HEK293 (cell line): ENCODE results near the gene KCP.

Experiments
- CTCF ChIA-PET: fragments of 350-600 bp; formaldehyde crosslinking; extraction: SDS; loops from one replicate; lab custom pipeline; 2021; ENCODE audit warnings: antibody characterized with exemption; lab: Yijun Ruan, JAX
- POLR2A ChIA-PET: fragments of 300-600 bp; formaldehyde crosslinking; extraction: SDS; loops from one replicate; lab custom pipeline; 2020; ENCODE audit warnings: antibody characterized with exemption, inconsistent platforms; lab: Yijun Ruan, JAX
- H3K27ac ChIP-seq: fragments of 200-500 bp; sonication (Bioruptor generic); 2 replicates; pipeline ENCODE4 v1.5.1; 2014; ENCODE audit warnings: low read depth, low read length, control low read depth, inconsistent platforms; ENCODE audit errors: extremely low read depth
- H3K36me3 ChIP-seq, 2 experiments: fragments of 200-500 bp in 1 of 2; sonication (Bioruptor generic) in 1 of 2; 1 replicate in 1 of 2; 2 replicates in 1 of 2; pipeline ENCODE4 v1.5.1; 2014 to 2017; ENCODE audit warnings: inconsistent platforms in 2 of 2, low read length in 2 of 2; ENCODE audit not compliant: control insufficient read depth in 2 of 2, insufficient read depth in 1 of 2
- H3K4me1 ChIP-seq: fragments of 200-500 bp; sonication (Bioruptor generic); 2 replicates; pipeline ENCODE4 v1.5.1; 2014; ENCODE audit warnings: mild to moderate bottlenecking, low read length, inconsistent platforms; ENCODE audit not compliant: control insufficient read depth, insufficient read depth
- H3K4me3 ChIP-seq: 2 replicates; pipeline ENCODE4 v1.5.1; 2011; ENCODE audit warnings: low read depth, mild to moderate bottlenecking, control low read depth, low read length, moderate library complexity
- H3K9me3 ChIP-seq: fragments of 200-500 bp; sonication (Bioruptor generic); 2 replicates; pipeline ENCODE4 v1.5.1; 2014; ENCODE audit warnings: low read depth, low read length, inconsistent platforms; ENCODE audit not compliant: control insufficient read depth, insufficient read depth
- GLIS2 ChIP-seq: fragments of 450-650 bp; formaldehyde crosslinking; IDR thresholded peaks from 2 replicates; pipeline ENCODE4 v1.5.1; 2016; ENCODE audit warnings: missing biosample characterization, missing genetic modification characterization
- ZFP69B ChIP-seq: fragments of 450-650 bp; formaldehyde crosslinking; IDR thresholded peaks from 2 replicates; pipeline ENCODE4 v1.5.1; 2016; ENCODE audit warnings: missing biosample characterization, missing genetic modification characterization
- ZNF248 ChIP-seq: fragments of 450-650 bp; formaldehyde crosslinking; IDR thresholded peaks from 2 replicates; pipeline ENCODE4 v1.5.1; 2017; ENCODE audit warnings: missing biosample characterization, missing genetic modification characterization
- ZNF391 ChIP-seq: fragments of 450-650 bp; formaldehyde crosslinking; IDR thresholded peaks from 2 replicates; pipeline ENCODE4 v1.5.1; 2016; ENCODE audit warnings: low read depth, missing biosample characterization, missing genetic modification characterization, borderline replicate concordance
- ZNF518A ChIP-seq: fragments of 450-650 bp; formaldehyde crosslinking; conservative IDR thresholded peaks from 2 replicates; pipeline ENCODE4 v1.5.1; 2016; ENCODE audit warnings: low read depth, missing biosample characterization, missing genetic modification characterization
- ZNF571 ChIP-seq: fragments of 450-650 bp; formaldehyde crosslinking; IDR thresholded peaks from 2 replicates; pipeline ENCODE4 v1.5.0; 2017; ENCODE audit warnings: missing biosample characterization, missing genetic modification characterization
- TF ChIP-seq, protein P1 (sequence below): fragments of 450-650 bp; formaldehyde crosslinking; IDR thresholded peaks from 2 replicates; pipeline ENCODE4 v1.5.1; 2016; ENCODE audit warnings: missing biosample characterization, missing genetic modification characterization
- TF ChIP-seq, protein P2 (sequence below): fragments of 450-650 bp; formaldehyde crosslinking; IDR thresholded peaks from 2 replicates; pipeline ENCODE4 v1.5.1; 2017; ENCODE audit warnings: missing biosample characterization, mild to moderate bottlenecking, missing genetic modification characterization, moderate library complexity

The KCP gene

DNA sequence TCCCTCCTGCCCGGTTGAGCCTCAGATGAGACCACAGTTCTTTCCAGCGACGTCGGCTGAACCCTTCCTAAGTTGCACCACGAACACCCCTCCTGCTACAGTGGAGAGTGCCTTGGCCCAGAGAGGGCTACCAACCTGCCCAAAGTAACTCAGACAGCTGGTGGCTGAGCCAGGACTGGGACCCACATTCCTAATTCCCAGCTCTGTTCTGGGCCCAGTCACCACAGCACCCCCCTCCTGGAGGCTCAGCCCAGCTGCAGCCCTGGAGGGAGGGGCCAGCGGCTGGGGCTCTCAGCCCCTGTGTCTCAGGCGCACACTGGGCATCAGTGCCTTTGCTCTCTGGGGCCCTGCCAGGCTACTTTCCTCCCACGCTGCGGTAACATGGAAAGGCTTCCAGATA lies 37.3 kb downstream of the KCP start (continued):
- TF ChIP-seq, protein P1, sequence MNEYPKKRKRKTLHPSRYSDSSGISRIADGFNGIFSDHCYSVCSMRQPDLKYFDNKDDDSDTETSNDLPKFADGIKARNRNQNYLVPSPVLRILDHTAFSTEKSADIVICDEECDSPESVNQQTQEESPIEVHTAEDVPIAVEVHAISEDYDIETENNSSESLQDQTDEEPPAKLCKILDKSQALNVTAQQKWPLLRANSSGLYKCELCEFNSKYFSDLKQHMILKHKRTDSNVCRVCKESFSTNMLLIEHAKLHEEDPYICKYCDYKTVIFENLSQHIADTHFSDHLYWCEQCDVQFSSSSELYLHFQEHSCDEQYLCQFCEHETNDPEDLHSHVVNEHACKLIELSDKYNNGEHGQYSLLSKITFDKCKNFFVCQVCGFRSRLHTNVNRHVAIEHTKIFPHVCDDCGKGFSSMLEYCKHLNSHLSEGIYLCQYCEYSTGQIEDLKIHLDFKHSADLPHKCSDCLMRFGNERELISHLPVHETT: no peak
- TF ChIP-seq, all 188 proteins: peak for 0

DNA sequence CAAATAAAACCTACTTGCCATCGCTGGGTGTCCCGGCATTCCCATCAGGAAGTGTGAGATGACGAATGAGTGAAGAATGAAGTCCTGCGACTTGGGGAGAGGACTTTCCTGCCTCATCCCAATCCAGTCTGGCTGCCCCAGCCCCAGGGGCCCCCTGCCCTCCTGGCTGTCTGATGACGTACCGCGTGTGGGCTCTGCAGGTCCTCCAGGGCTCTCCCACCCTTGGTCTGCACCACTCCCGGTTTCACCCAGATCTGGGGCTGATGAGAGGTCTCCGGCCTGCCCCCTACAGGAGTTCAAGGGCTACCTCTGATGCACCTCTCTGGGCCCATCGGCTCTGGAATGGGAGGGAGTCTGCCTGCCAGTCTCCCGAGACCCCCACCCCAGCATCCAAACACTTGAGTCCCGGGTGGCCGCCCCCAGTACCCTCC lies 38.1 kb downstream of the KCP start:
- ChIA-PET POLR2A (no interaction called here), CTCF (interaction anchor here (0.5 to 1.8 kb wide), 7 partner anchors 8 to 474 kb away, joined by 3 to 15 read pairs (median 4); partner anchors contain the start of gene ATP6V1F)
- Histone ChIP-seq H3K36me3 (no peaks in the 10 kb centered on the region), H3K4me1 (peaks cover 10% of the 10 kb centered on the region), H3K27ac (no peak overlapping the region), H3K4me3 (no peak overlapping the region), H3K9me3 (no peaks in the 10 kb centered on the region)
- TF ChIP-seq ZNF571 (tag by site-specific recombination) (no peak), GLIS2 (tag by site-specific recombination) (0 out of 2 replicates have a peak, but pooled peaks have one; percentile 39)

- Histone ChIP-seq H3K4me1 (peaks cover 10% of the 10 kb centered on the region), H3K4me3 (no peak overlapping the region), H3K9me3 (no peaks in the 10 kb centered on the region), H3K27ac (no peak overlapping the region), H3K36me3 (peaks cover 0 to 11% of the 10 kb centered on the region in 2 experiments; a peak in 1 of 3 replicates)
- CTCF ChIA-PET: interaction anchor here (0.7 kb wide), 1 partner anchor 13 kb away, joined by 3 read pairs; no protein-coding TSS in a partner anchor
- no peak for TF ChIP-seq ZNF391 (tag by site-specific recombination)
- POLR2A ChIA-PET: no interaction called here
Observed at GRCh38 chr7:128871050-128871449, 39.5 kb downstream of the KCP start.

- Histone ChIP-seq H3K4me3 (peak overlapping the region; percentile 36; the same call in 1 of the 2 replicates), H3K27ac (peak overlapping the region; percentile 42; the same call in 1 of the 2 replicates), H3K36me3 (peaks cover 0 to 22% of the 10 kb centered on the region in 2 experiments; a peak in 1 of 3 replicates), H3K9me3 (no peaks in the 10 kb centered on the region), H3K4me1 (peaks cover 10% of the 10 kb centered on the region)
- ChIA-PET POLR2A (no interaction called here), CTCF (interaction anchor here (0.7 to 1.8 kb wide), 2 partner anchors 12 to 276 kb away, joined by 3 to 6 read pairs; no protein-coding TSS in a partner anchor)
- TF ChIP-seq GLIS2 (tag by site-specific recombination): peak; percentile 56
- no peak for TF ChIP-seq ZNF518A (tag by site-specific recombination)
Observed at GRCh38 chr7:128869944-128870285, 40.6 kb downstream of the KCP start.

GRCh38 chr7:128869138-128869943 lies 41.2 kb downstream of the KCP start:
- no peaks in the 10 kb centered on the region for H3K9me3 ChIP-seq
- peaks cover 10% of the 10 kb centered on the region for H3K4me1 ChIP-seq
- POLR2A ChIA-PET: interaction anchor here (0.6 kb wide), 1 partner anchor 1186 kb away, joined by 4 read pairs; no protein-coding TSS in a partner anchor
- H3K27ac ChIP-seq: peak overlapping the region; percentile 42; the same call in 1 of the 2 replicates
- H3K4me3 ChIP-seq: peak overlapping the region; percentile 36
- CTCF ChIA-PET: interaction anchor here (0.7 to 1.8 kb wide), 4 partner anchors 12 to 275 kb away, joined by 3 to 6 read pairs (median 4); no protein-coding TSS in a partner anchor
- H3K36me3 ChIP-seq: peaks cover 5 to 26% of the 10 kb centered on the region in 2 experiments; a peak in 2 of 3 replicates
- no peak for TF ChIP-seq ZNF248
- TF ChIP-seq, protein P2, sequence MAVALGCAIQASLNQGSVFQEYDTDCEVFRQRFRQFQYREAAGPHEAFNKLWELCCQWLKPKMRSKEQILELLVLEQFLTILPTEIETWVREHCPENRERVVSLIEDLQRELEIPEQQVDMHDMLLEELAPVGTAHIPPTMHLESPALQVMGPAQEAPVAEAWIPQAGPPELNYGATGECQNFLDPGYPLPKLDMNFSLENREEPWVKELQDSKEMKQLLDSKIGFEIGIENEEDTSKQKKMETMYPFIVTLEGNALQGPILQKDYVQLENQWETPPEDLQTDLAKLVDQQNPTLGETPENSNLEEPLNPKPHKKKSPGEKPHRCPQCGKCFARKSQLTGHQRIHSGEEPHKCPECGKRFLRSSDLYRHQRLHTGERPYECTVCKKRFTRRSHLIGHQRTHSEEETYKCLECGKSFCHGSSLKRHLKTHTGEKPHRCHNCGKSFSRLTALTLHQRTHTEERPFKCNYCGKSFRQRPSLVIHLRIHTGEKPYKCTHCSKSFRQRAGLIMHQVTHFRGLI (tag by site-specific recombination): peak; percentile 80
- TF ChIP-seq ZFP69B (tag by site-specific recombination): no peak
